ENCODE data around the gene PRR20G. TPM values are rescaled to one million over a fixed set of nuclear protein-coding genes. Genes with fewer than 3 reads are reported as not detected.

The PRR20G gene
- total RNA-seq, 1 donor from 2014 or later = not detected

DNA sequence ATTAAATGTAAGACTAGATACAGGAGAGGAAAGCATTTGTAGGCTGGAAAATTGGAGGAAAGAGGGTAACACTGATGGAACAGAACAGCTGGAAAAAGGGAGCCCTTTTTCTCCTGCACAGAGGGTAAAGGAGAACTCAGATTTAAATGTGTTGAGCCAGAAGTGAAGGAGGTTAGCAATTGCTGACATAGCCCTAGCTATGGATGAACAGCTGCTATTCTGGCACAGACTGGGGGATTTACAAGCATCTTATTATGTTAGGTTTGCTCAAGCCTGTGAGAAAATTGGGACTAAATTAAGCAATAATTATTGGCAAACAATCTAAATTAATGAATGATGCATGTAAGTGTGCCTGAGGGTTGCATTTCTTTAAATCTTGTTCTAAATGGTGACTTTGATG lies 40.6 kb upstream of the PRR20G start:
- TF ChIP-seq CTCF (conservative IDR thresholded peaks at IDR 0.05) = no peak
- no peak overlapping the region for H3K27ac Mint-ChIP-seq (ENCODE audit: unreplicated experiment)
- no peak overlapping the region for H3K4me3 Mint-ChIP-seq
- no peak for DNase-seq (ENCODE audit: low read depth, low spot score)
- peaks cover 24% of the 10 kb centered on the region for H3K9me3 Mint-ChIP-seq
- H3K27me3 Mint-ChIP-seq (ENCODE audit: low read depth) = peaks cover 28% of the 10 kb centered on the region
- H3K36me3 Mint-ChIP-seq (ENCODE audit: low read depth) = peaks cover 7% of the 10 kb centered on the region
- H3K4me1 Mint-ChIP-seq = no peaks in the 10 kb centered on the region

GRCh38 chr3:127326341-127326740 lies 38.5 kb upstream of the PRR20G start:
- no peak for TF ChIP-seq CTCF (conservative IDR thresholded peaks at IDR 0.05)
- Mint-ChIP-seq H3K9me3 (peaks cover 11% of the 10 kb centered on the region), H3K27ac (ENCODE audit: unreplicated experiment) (no peak overlapping the region), H3K27me3 (ENCODE audit: low read depth) (peaks cover 27% of the 10 kb centered on the region), H3K4me1 (no peaks in the 10 kb centered on the region), H3K4me3 (no peak overlapping the region), H3K36me3 (ENCODE audit: low read depth) (peaks cover 4% of the 10 kb centered on the region)
- no peak for DNase-seq (ENCODE audit: low read depth, low spot score)

GRCh38 chr3:127325629-127325961 lies 37.7 kb upstream of the PRR20G start:
- Mint-ChIP-seq H3K27ac (ENCODE audit: unreplicated experiment) (no peak overlapping the region), H3K9me3 (peaks cover 11% of the 10 kb centered on the region), H3K4me3 (no peak overlapping the region), H3K27me3 (ENCODE audit: low read depth) (peaks cover 29% of the 10 kb centered on the region), H3K36me3 (ENCODE audit: low read depth) (peaks cover 4% of the 10 kb centered on the region), H3K4me1 (no peaks in the 10 kb centered on the region)
- no peak for DNase-seq (ENCODE audit: low read depth, low spot score)
- TF ChIP-seq CTCF (conservative IDR thresholded peaks at IDR 0.05) = no peak

- no peak overlapping the region for H3K4me3 Mint-ChIP-seq
- no peak overlapping the region for H3K27ac Mint-ChIP-seq (ENCODE audit: unreplicated experiment)
- no peak for TF ChIP-seq CTCF (conservative IDR thresholded peaks at IDR 0.05)
- DNase-seq (ENCODE audit: low read depth, low spot score) = no peak
- peaks cover 29% of the 10 kb centered on the region for H3K27me3 Mint-ChIP-seq (ENCODE audit: low read depth)
- no peaks in the 10 kb centered on the region for H3K4me1 Mint-ChIP-seq
- H3K9me3 Mint-ChIP-seq = peaks cover 6% of the 10 kb centered on the region
- H3K36me3 Mint-ChIP-seq (ENCODE audit: low read depth) = no peaks in the 10 kb centered on the region
Observed at GRCh38 chr3:127324913-127325628, 37.2 kb upstream of the PRR20G start.

DNA sequence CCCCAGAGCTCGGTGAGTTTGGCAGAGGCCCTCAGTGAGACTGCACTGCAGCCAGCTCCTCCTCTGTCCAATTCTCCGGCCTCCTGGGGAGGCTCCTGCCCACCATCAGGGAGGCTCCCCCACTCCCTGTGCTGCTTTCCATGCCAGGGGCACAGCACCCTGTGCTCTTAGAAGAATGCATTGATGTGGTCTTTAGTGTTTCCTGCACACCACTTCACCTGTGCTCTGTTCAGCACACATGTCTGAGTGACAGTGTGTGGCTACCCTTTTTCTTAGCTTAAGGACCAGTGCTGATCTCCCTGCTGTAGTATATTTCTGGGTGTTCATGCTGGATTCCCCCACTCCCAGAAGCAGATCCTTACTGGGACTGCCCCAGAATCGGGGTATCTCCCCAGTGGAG lies 36.2 kb upstream of the PRR20G start:
- peaks cover 25% of the 10 kb centered on the region for H3K27me3 Mint-ChIP-seq (ENCODE audit: low read depth)
- H3K27ac Mint-ChIP-seq (ENCODE audit: unreplicated experiment) = no peak overlapping the region
- no peak for DNase-seq (ENCODE audit: low read depth, low spot score)
- H3K9me3 Mint-ChIP-seq = peaks cover 6% of the 10 kb centered on the region
- TF ChIP-seq CTCF (conservative IDR thresholded peaks at IDR 0.05) = no peak
- H3K4me3 Mint-ChIP-seq = no peak overlapping the region
- H3K36me3 Mint-ChIP-seq (ENCODE audit: low read depth) = no peaks in the 10 kb centered on the region
- no peaks in the 10 kb centered on the region for H3K4me1 Mint-ChIP-seq
